PFSK-1 (cell line): ENCODE data around the gene CASP10.

Source experiments
- FOXP2 ChIP-seq: optimal IDR thresholded peaks from 2 replicates; pipeline ENCODE3; 2011; ENCODE audit warnings: borderline replicate concordance, control low read depth, inconsistent platforms; ENCODE audit not compliant: insufficient read depth; ENCODE audit errors: extremely low read length, extremely low read depth
- POLR2AphosphoS5 ChIP-seq: IDR thresholded peaks from 2 replicates; pipeline ENCODE4 v1.6.1; 2012; ENCODE audit warnings: low read depth, mild to moderate bottlenecking, control low read depth, low read length, moderate library complexity
- SIN3A ChIP-seq: IDR thresholded peaks from 2 replicates; pipeline ENCODE4 v1.6.1; 2012; ENCODE audit warnings: mild to moderate bottlenecking, low read length, moderate library complexity, borderline replicate concordance; ENCODE audit not compliant: insufficient read depth
- TAF1 ChIP-seq: IDR thresholded peaks from 2 replicates; pipeline ENCODE4 v1.6.1; 2012; ENCODE audit warnings: low read length, control low read depth, borderline replicate concordance; ENCODE audit not compliant: insufficient read depth
- TF ChIP-seq, protein P1 (sequence below), 2 experiments: IDR thresholded peaks; 2 replicates each; pipeline versions ENCODE4 v1.6.1 to v1.8.0; 2011 to 2012; ENCODE audit warnings: low read depth in 2 of 2, low read length in 2 of 2, control low read depth in 1 of 2, inconsistent platforms in 1 of 2, mild to moderate bottlenecking in 1 of 2, moderate library complexity in 1 of 2; ENCODE audit not compliant: insufficient read depth in 1 of 2

DNA sequence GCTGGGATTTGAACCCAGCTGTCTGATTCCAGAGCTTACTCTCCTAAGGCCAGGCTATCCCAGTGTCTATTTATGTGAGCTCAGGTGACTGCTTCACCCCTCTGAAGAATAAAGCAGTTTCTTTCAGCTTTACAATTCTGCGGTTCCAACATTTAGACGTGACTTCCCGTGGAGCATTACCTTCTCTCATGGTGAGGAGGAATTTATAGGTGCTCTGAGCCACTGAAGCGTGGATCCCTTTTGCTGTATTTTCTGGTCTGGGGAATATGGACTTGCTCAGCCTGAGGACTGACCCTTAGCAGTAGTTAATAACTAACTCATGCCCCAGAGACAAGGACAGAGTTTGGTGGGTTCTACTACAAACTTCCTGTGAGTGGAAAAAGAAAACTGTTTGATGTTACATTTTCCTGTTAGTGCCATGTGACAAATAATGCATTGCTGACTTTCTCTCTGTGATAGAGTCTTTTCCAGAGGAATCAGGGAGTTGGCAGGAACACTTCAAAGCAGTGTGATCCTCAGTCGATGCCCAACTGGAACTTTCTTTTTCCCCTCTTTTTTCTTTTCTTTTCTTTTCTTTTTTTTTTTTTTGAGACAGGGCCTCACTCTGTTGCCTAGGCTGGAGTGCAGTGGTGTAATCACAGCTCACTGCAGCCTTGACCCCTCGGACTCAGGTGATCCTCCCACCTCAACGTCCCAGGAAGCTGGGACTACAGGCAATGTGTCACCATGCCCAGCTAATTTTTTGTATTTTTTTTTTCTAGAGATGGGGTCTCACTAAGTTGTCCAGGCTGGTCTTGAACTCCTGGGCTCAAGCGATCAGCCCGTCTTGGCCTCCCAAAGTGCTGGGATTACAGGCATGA is 21.9 kb downstream of the CASP10 start:
- TF ChIP-seq TAF1 (no peak), POLR2AphosphoS5 (no peak), SIN3A (no peak), FOXP2 (no peak)
- TF ChIP-seq, protein P1, sequence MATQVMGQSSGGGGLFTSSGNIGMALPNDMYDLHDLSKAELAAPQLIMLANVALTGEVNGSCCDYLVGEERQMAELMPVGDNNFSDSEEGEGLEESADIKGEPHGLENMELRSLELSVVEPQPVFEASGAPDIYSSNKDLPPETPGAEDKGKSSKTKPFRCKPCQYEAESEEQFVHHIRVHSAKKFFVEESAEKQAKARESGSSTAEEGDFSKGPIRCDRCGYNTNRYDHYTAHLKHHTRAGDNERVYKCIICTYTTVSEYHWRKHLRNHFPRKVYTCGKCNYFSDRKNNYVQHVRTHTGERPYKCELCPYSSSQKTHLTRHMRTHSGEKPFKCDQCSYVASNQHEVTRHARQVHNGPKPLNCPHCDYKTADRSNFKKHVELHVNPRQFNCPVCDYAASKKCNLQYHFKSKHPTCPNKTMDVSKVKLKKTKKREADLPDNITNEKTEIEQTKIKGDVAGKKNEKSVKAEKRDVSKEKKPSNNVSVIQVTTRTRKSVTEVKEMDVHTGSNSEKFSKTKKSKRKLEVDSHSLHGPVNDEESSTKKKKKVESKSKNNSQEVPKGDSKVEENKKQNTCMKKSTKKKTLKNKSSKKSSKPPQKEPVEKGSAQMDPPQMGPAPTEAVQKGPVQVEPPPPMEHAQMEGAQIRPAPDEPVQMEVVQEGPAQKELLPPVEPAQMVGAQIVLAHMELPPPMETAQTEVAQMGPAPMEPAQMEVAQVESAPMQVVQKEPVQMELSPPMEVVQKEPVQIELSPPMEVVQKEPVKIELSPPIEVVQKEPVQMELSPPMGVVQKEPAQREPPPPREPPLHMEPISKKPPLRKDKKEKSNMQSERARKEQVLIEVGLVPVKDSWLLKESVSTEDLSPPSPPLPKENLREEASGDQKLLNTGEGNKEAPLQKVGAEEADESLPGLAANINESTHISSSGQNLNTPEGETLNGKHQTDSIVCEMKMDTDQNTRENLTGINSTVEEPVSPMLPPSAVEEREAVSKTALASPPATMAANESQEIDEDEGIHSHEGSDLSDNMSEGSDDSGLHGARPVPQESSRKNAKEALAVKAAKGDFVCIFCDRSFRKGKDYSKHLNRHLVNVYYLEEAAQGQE (IDR thresholded peaks at IDR 0.05; ENCODE audit: insufficient read depth in 1 of 2, low read depth in 2 of 2, low read length in 2 of 2): no peak
